Astrocyte of the spinal cord (primary cell): ENCODE measurements around the gene AIRE.

Experiments
- DNase-seq: peaks from one replicate; pipeline ENCODE4 v3.0.0; 2011; ENCODE audit warnings: low read depth, low spot score
- H3K4me3 ChIP-seq: 2 replicates; pipeline ENCODE4 v1.5.1; 2011; ENCODE audit warnings: low read depth, mild to moderate bottlenecking, low read length, moderate library complexity
- CTCF ChIP-seq: IDR thresholded peaks from 2 replicates; pipeline ENCODE4 v1.5.1; 2012; ENCODE audit warnings: low read depth, mild to moderate bottlenecking, low read length, inconsistent platforms
- in situ Hi-C: cut with HindIII; loops from 2 replicates; pipeline ENCODE4 v1.10.0; 2017; ENCODE audit warnings: low sequenced_read_pairs

Gene AIRE

GRCh38 chr21:44332965-44333364 lies 47.3 kb downstream of the AIRE start:
- in situ Hi-C loops: no loop called here
- TF ChIP-seq CTCF: no peak

GRCh38 chr21:44333509-44334328 lies 48.0 kb downstream of the AIRE start:
- no peak for TF ChIP-seq CTCF
- no peak overlapping the region for H3K4me3 ChIP-seq
- no peak for DNase-seq
- in situ Hi-C loops: no loop called here

More at GRCh38 chr21:44332965-44333364, 47.3 kb downstream of the AIRE start:
- DNase-seq: no peak
- no peak overlapping the region for H3K4me3 ChIP-seq

- H3K4me3 ChIP-seq: no peak overlapping the region
- in situ Hi-C loops: no loop called here
These were observed 48.8 kb downstream of the AIRE start for GRCh38 chr21:44334329-44335030.

GRCh38 chr21:44335266-44336059 lies 49.8 kb downstream of the AIRE start:
- in situ Hi-C loops: no loop called here
- TF ChIP-seq CTCF: no peak
- H3K4me3 ChIP-seq: no peak overlapping the region
- no peak for DNase-seq

More at GRCh38 chr21:44334329-44335030, 48.8 kb downstream of the AIRE start:
- no peak for DNase-seq
- TF ChIP-seq CTCF: no peak

- TF ChIP-seq CTCF: no peak
- H3K4me3 ChIP-seq: no peak overlapping the region
- DNase-seq: no peak
- in situ Hi-C loops: no loop called here
These were observed 51.8 kb downstream of the AIRE start for GRCh38 chr21:44337449-44337848.
